ENCODE measurements around the gene BCL7C. TPM values are rescaled to one million over a fixed set of nuclear protein-coding genes. Genes with fewer than 3 reads are reported as not detected.

The BCL7C gene
- total RNA-seq, 1 donor from 2014 or later, result 34.6 TPM

DNA sequence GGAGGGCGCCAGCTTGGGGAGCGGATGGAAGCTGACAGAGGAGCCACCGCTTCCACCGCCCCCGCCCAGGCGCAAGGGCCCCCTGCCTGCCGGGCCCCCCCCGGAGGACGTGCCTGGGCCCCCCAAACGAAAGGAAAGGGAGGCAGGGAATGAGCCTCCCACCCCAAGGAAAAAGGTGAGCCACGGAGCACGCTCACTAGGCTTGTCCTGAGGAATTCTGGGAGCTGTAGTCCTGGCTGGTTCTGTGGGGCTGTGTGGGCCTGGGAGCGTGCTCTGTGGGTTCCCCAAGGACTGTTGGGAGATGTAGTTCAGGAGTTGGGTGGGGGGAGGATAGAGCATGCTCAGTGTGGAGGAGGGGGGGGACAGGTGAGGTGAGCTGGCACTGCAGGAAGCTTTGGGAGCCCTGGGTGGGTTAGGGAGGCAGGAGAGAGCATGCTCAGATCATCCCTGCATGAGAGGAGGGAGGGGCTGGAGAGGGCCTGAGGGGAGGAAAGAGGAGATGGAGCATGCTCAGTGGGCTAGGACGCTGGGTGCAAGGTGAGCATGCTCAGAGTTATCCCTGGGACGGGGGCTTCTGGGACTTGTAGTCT is 34.0 kb upstream of the BCL7C start:
- Mint-ChIP-seq H3K27me3 (ENCODE audit: low read depth) (no peaks in the 10 kb centered on the region), H3K27ac (ENCODE audit: unreplicated experiment) (no peak overlapping the region), H3K9me3 (ENCODE audit: low read depth) (no peaks in the 10 kb centered on the region), H3K4me3 (ENCODE audit: unreplicated experiment) (no peak overlapping the region), H3K4me1 (ENCODE audit: low read depth) (peaks cover 22% of the 10 kb centered on the region), H3K36me3 (ENCODE audit: low read depth) (peaks cover 13% of the 10 kb centered on the region)
- TF ChIP-seq, protein P1, sequence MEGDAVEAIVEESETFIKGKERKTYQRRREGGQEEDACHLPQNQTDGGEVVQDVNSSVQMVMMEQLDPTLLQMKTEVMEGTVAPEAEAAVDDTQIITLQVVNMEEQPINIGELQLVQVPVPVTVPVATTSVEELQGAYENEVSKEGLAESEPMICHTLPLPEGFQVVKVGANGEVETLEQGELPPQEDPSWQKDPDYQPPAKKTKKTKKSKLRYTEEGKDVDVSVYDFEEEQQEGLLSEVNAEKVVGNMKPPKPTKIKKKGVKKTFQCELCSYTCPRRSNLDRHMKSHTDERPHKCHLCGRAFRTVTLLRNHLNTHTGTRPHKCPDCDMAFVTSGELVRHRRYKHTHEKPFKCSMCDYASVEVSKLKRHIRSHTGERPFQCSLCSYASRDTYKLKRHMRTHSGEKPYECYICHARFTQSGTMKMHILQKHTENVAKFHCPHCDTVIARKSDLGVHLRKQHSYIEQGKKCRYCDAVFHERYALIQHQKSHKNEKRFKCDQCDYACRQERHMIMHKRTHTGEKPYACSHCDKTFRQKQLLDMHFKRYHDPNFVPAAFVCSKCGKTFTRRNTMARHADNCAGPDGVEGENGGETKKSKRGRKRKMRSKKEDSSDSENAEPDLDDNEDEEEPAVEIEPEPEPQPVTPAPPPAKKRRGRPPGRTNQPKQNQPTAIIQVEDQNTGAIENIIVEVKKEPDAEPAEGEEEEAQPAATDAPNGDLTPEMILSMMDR (IDR thresholded peaks at IDR 0.05), result no peak
- no peak for DNase-seq (ENCODE audit: low spot score)

DNA sequence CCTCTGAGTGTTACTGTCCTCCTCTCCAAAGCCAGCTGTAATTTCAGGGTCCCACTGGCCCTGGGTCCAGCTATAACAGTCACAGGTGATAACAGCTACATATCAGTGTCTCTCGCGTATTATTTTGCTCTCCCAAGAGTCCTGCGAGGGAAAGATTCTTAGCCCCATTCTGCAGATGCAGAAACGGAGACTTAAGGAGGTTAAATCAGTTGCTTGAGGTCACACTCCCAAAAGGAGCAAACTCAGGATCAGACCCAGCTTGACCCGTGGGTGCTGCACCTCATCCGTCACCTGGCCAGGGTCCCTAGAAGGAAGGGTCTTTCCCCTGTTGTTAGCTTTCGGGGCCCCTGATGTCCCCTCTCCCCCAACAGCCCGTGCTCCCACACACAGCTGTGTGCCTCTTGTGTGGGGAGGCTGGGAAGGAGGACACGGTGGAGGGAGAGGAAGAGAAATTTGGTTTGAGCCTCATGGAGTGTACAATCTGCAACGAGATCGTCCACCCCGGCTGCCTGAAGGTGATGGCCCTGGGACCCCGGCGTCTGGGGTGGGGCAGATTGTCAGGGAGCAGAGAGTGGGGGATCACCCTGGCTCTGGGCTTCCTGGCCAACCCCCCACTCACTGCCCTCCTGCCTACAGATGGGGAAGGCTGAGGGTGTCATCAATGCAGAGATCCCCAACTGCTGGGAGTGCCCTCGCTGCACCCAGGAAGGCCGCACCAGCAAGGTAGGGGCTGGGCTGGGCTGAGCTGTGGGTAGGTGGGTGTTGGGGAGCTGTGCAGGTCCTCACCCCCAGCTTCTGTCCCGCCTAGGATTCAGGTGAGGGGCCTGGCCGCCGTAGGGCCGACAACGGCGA is 33.3 kb upstream of the BCL7C start:
- TF ChIP-seq, protein P1 (IDR thresholded peaks at IDR 0.05), result no peak
- H3K27me3 Mint-ChIP-seq (ENCODE audit: low read depth), result no peaks in the 10 kb centered on the region
- no peaks in the 10 kb centered on the region for H3K9me3 Mint-ChIP-seq (ENCODE audit: low read depth)
- peaks cover 22% of the 10 kb centered on the region for H3K4me1 Mint-ChIP-seq (ENCODE audit: low read depth)
- no peak overlapping the region for H3K4me3 Mint-ChIP-seq (ENCODE audit: unreplicated experiment)
- H3K27ac Mint-ChIP-seq (ENCODE audit: unreplicated experiment), result no peak overlapping the region
- DNase-seq (ENCODE audit: low spot score), result no peak
- H3K36me3 Mint-ChIP-seq (ENCODE audit: low read depth), result peaks cover 8% of the 10 kb centered on the region

DNA sequence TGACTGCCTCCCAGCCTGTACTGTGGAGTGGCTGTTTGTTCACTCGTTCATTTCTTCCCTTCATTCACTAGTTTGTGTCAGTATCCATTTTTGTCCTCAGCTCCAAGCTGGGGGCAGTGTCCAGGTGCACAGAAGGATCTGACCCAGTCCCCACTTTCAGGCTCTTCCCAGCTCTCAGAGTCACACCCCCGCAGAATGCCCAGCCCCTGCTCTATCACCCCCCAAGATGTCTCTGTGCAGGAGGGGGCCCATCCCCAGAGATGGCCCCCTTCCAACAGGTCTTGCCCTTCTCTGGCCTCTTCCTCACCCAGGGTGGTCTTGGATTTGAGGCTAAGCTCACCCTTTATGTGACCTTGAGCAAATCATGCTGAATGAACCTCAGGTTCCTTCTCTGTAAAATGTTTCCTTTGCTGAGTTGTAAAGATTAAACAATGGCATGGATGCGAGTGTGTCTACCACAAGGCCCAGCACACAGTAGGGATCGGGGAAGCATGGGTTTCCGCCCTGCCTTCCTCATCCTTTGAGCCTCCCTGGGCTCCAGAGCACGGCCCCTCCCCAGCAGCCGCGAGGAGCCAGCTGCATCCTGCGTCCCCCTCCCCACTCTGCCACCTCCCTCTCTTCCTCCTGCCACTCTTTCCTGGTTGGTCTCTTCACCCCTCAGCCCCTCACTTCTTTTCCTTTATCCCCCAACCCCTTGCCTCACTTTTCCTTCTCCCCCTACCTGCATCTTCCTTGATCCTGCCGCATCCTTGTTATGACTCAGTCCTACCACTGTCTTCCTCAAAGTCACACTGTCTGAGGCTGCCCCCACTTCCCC is 32.3 kb upstream of the BCL7C start:
- H3K27me3 Mint-ChIP-seq (ENCODE audit: low read depth), result no peaks in the 10 kb centered on the region
- H3K27ac Mint-ChIP-seq (ENCODE audit: unreplicated experiment), result peak overlapping the region; percentile 65
- peaks cover 8% of the 10 kb centered on the region for H3K36me3 Mint-ChIP-seq (ENCODE audit: low read depth)
- TF ChIP-seq, protein P1 (IDR thresholded peaks at IDR 0.05), result no peak
- no peaks in the 10 kb centered on the region for H3K9me3 Mint-ChIP-seq (ENCODE audit: low read depth)
- peaks cover 29% of the 10 kb centered on the region for H3K4me1 Mint-ChIP-seq (ENCODE audit: low read depth)
- no peak for DNase-seq (ENCODE audit: low spot score)
- H3K4me3 Mint-ChIP-seq (ENCODE audit: unreplicated experiment), result peak overlapping the region; percentile 27

DNA sequence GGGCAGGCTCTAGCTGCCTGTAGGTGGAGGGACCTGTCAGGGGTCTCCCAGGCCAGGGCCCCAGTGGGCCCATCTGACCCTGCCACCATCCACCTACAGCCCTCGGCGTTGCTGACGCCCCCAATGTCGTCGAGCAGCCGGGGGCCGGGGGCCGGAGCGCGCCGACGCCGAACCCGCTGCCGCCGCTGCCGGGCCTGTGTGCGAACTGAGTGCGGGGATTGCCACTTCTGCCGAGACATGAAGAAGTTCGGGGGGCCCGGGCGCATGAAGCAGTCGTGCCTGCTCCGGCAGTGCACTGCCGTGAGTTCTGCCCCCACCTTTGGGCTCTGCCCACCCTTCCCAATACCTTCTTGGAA is 31.7 kb upstream of the BCL7C start:
- Mint-ChIP-seq H3K27ac (ENCODE audit: unreplicated experiment) (no peak overlapping the region), H3K4me3 (ENCODE audit: unreplicated experiment) (no peak overlapping the region), H3K36me3 (ENCODE audit: low read depth) (peaks cover 4% of the 10 kb centered on the region), H3K4me1 (ENCODE audit: low read depth) (peaks cover 29% of the 10 kb centered on the region), H3K27me3 (ENCODE audit: low read depth) (no peaks in the 10 kb centered on the region), H3K9me3 (ENCODE audit: low read depth) (no peaks in the 10 kb centered on the region)
- DNase-seq (ENCODE audit: low spot score), result no peak
- TF ChIP-seq, protein P1 (IDR thresholded peaks at IDR 0.05), result no peak

Data from chondrocyte (in vitro differentiated cells).